NB4 (cell line): ENCODE results near the gene CELF4.

Experiments used
- MAX ChIP-seq: IDR thresholded peaks from 2 replicates; pipeline ENCODE4 v1.6.1; 2011; ENCODE audit warnings: low read depth, low read length
- MYC ChIP-seq: IDR thresholded peaks from 2 replicates; pipeline ENCODE4 v1.6.1; 2011; ENCODE audit warnings: low read depth, low read length
- POLR2A ChIP-seq: IDR thresholded peaks from 2 replicates; pipeline ENCODE4 v1.6.1; 2011; ENCODE audit warnings: mild to moderate bottlenecking; ENCODE audit not compliant: insufficient read length; ENCODE audit errors: extremely low read depth
- TF ChIP-seq, protein P1 (sequence below): IDR thresholded peaks from one replicate; pipeline ENCODE4 v1.5.1; 2012; ENCODE audit warnings: low read depth, low read length

DNA sequence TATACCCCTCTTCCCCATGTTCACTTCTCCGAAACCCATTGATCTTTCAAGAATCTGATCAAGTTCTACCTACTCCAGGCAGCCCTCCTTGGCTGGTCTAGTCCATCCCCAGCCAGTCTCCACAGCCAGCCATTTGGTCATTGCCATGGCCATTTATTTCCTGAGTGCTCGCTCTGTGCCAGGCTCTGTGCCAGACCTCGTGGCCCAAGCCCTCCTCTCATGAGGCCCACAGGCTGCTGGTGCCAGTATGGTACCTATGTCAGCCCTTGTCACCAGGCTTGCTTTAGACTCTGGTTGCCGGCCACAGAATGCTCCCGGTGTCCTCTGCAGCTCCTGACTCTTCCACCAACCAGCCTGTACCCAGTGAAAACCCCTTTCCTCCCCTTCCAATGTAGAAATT lies 78.8 kb downstream of the CELF4 start:
- TF ChIP-seq, protein P1, sequence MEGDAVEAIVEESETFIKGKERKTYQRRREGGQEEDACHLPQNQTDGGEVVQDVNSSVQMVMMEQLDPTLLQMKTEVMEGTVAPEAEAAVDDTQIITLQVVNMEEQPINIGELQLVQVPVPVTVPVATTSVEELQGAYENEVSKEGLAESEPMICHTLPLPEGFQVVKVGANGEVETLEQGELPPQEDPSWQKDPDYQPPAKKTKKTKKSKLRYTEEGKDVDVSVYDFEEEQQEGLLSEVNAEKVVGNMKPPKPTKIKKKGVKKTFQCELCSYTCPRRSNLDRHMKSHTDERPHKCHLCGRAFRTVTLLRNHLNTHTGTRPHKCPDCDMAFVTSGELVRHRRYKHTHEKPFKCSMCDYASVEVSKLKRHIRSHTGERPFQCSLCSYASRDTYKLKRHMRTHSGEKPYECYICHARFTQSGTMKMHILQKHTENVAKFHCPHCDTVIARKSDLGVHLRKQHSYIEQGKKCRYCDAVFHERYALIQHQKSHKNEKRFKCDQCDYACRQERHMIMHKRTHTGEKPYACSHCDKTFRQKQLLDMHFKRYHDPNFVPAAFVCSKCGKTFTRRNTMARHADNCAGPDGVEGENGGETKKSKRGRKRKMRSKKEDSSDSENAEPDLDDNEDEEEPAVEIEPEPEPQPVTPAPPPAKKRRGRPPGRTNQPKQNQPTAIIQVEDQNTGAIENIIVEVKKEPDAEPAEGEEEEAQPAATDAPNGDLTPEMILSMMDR = no peak
- TF ChIP-seq POLR2A (no peak), MYC (no peak), MAX (no peak)
